Naive thymus-derived CD4-positive, alpha-beta T cell (primary cell): ENCODE data around the gene FGF18. TPM values are rescaled to one million over a fixed set of nuclear protein-coding genes. Genes with fewer than 3 reads are reported as not detected.
A peak's percentile ranks its signal among the peaks of the same experiment; 100 is the strongest.
"Not testable (repeated sequence)": the region's sequence is repeated elsewhere in the genome, so short reads cannot be mapped to it uniquely, and the experiment has no call there.

Source experiments
- ATAC-seq: fragments of 150-1000 bp; cut with Tn5 transposase; 2 replicates; pipeline ENCODE4 v1.10.0; 2021; ENCODE audit warnings: mild to moderate bottlenecking, moderate library complexity
- CTCF ChIA-PET: fragments of 350-600 bp; sonication (Branson Sonifier 250); formaldehyde crosslinking; loops from one replicate; lab custom pipeline; 2021; ENCODE audit warnings: antibody characterized with exemption; lab: Charles Lee
- POLR2A ChIA-PET: fragments of 350-600 bp; sonication (Branson Sonifier 250); formaldehyde crosslinking; loops from one replicate; lab custom pipeline; 2021; ENCODE audit warnings: antibody characterized with exemption, inconsistent platforms; lab: Charles Lee
- DNase-seq, 9 donors: peaks; one replicate each; pipeline versions ENCODE4 v3.0.0 to v3.0.0-alpha.2; 2020 to 2022; ENCODE audit warnings: mixed read lengths in 1 of 9
- H3K27ac ChIP-seq: one replicate; pipeline ENCODE4 v1.7.0; 2013; ENCODE audit warnings: mild to moderate bottlenecking, low read depth, low read length, moderate library complexity
- H3K27me3 ChIP-seq, 2 donors: one replicate each; pipeline ENCODE4 v1.7.0; 2013; ENCODE audit warnings: low read length in 2 of 2, mild to moderate bottlenecking in 2 of 2, moderate library complexity in 2 of 2; ENCODE audit not compliant: control insufficient read depth in 2 of 2, insufficient read depth in 2 of 2
- H3K36me3 ChIP-seq, 3 experiments: 1 replicate in 2 of 3; 2 replicates in 1 of 3; pipeline ENCODE4 v1.7.0; 2013; ENCODE audit warnings: low read length in 3 of 3, mild to moderate bottlenecking in 3 of 3, moderate library complexity in 1 of 3; ENCODE audit not compliant: insufficient read depth in 3 of 3, control insufficient read depth in 2 of 3
- H3K4me1 ChIP-seq, 2 donors: one replicate each; pipeline ENCODE4 v1.7.0; 2013; ENCODE audit warnings: low read length in 2 of 2, mild to moderate bottlenecking in 2 of 2, moderate library complexity in 1 of 2; ENCODE audit not compliant: control insufficient read depth in 2 of 2, insufficient read depth in 2 of 2
- H3K4me3 ChIP-seq: 2 replicates; pipeline ENCODE4 v1.7.0; 2013; ENCODE audit warnings: mild to moderate bottlenecking, low read length
- H3K9me3 ChIP-seq, 3 experiments: 1 replicate in 2 of 3; 2 replicates in 1 of 3; pipeline ENCODE4 v1.7.0; 2013; ENCODE audit warnings: low read length in 3 of 3; ENCODE audit not compliant: control insufficient read depth in 2 of 3
- H3K27ac Mint-ChIP-seq, 9 donors: one replicate each; pipeline ENCODE4 v1.8.0; 2020 to 2022; ENCODE audit warnings: mixed read lengths in 9 of 9, mild to moderate bottlenecking in 8 of 9, moderate library complexity in 5 of 9, inconsistent platforms in 2 of 9
- H3K27me3 Mint-ChIP-seq, 5 donors: one replicate each; pipeline ENCODE4 v1.8.0; 2021 to 2022; ENCODE audit warnings: mixed read lengths in 5 of 5, mild to moderate bottlenecking in 1 of 5
- H3K36me3 Mint-ChIP-seq, 5 donors: one replicate each; pipeline ENCODE4 v1.8.0; 2020 to 2022; ENCODE audit warnings: mixed read lengths in 5 of 5, mild to moderate bottlenecking in 3 of 5, inconsistent platforms in 1 of 5
- H3K4me1 Mint-ChIP-seq, 7 donors: one replicate each; pipeline ENCODE4 v1.8.0; 2020 to 2022; ENCODE audit warnings: mixed read lengths in 7 of 7, mild to moderate bottlenecking in 3 of 7, inconsistent platforms in 1 of 7
- H3K4me3 Mint-ChIP-seq, 10 donors: one replicate each; pipeline ENCODE4 v1.8.0; 2020 to 2022; ENCODE audit warnings: mild to moderate bottlenecking in 10 of 10, mixed read lengths in 10 of 10, moderate library complexity in 6 of 10, inconsistent platforms in 2 of 10
- H3K9me3 Mint-ChIP-seq, 11 donors: one replicate each; pipeline ENCODE4 v1.8.0; 2020 to 2022; ENCODE audit warnings: mixed read lengths in 11 of 11, mild to moderate bottlenecking in 4 of 11, inconsistent platforms in 1 of 11, moderate library complexity in 1 of 11
- intact Hi-C, 2 donors: fragments of 100-400 bp; cut with micrococcal nuclease; formaldehyde crosslinking; loops; one replicate each; pipeline ENCODE4 v1.15.1; 2023
- polyA plus RNA-seq, 2 donors: library from polyadenylated mRNA; unstranded; fragments of 300-500 nt; fragmentation: Illumina TruSeq; gene quantifications; one replicate each; pipeline ENCODE4 v1.2.3, GENCODE V29; 2021
- total RNA-seq, 6 experiments: library from RNA in 5 of 6; stranded (reverse) in 5 of 6; gene quantifications; 1 replicate in 5 of 6; 2 replicates in 1 of 6; pipeline ENCODE4 v1.2.3 and lab custom pipeline; 2021 to 2026

FGF18 gene
- total and polyA plus RNA-seq, 7 experiments from 2014 or later = 0.24 to 0.44 TPM; not detected in 5

DNA sequence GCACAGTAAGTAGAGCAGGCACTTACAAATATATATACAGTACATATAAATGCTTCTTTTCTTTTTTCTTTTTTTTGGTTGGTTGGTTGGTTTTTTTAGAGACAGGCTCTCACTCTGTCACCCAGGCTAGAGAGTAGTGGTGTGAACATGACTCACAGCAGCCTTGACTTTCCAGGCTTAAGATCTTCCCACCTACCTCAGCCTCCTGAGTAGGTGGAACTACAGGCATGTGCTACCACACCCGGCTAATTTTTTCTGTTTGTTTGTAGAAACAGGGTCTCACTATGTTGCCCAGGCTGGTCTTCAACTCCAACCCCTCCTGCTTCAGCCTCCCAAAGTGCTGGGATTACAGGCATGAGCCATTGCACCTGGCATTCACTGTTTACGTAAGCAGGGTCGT is 34.4 kb upstream of the FGF18 start:
- H3K27ac ChIP-seq, H3K9me3 Mint-ChIP-seq, H3K27me3 Mint-ChIP-seq, H3K36me3 ChIP-seq, ATAC-seq, H3K27me3 ChIP-seq, CTCF ChIA-PET, H3K4me3 ChIP-seq, H3K4me3 Mint-ChIP-seq, H3K9me3 ChIP-seq, POLR2A ChIA-PET, DNase-seq: not testable (repeated sequence)
- peaks cover 11 to 19% of the 10 kb centered on the region in 2 donors for H3K4me1 ChIP-seq
- Mint-ChIP-seq H3K4me1 (peaks cover 13 to 30% (median 26%) of the 10 kb centered on the region in 7 donors), H3K36me3 (peaks cover 0 to 19% (median 4%) of the 10 kb centered on the region in 5 donors), H3K27ac (peak overlapping the region in 1 of 9 donors; percentile 65)
- intact Hi-C loops = loop anchor here in 1 of 2 donors (5.0 to 10.0 kb wide), 6 partner anchors 802 to 1940 kb away; partner anchors contain the start of genes CREBRF, DUSP1, SPDL1 and STC2

DNA sequence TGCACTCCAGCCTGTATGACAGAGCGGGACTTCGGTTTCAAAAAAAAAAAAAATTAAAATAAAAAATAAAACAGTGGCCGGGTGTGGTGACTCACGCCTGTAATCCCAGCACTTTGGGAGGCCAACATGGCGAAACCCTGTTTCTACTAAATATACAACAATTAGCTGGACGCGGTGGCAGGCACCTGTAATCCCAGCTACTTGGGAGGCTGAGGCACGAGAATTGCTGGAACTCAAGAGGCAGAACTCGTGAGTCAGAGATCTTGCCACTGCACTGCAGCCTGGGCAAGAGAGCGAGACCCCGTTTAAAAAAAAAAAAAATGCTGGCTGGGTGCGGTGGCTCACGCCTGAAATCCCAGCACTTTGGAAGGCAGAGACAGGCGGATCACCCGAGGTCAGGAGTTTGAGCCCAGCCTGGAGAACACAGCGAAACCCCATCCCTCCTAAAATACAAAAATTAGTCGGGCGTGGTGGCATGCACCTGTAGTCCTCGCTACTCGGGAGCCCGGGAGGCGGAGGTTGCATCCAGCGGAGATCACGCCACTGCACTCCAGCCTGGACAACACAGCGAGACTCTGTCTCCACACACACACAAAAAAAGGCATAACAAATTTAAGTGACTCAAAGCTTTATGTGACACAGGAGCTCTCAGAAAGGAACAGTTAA is 33.3 kb upstream of the FGF18 start:
- H3K4me3 Mint-ChIP-seq = peak overlapping the region; percentile 21 to 98 (median 68)
- H3K36me3 ChIP-seq = peaks cover 0 to 3% (median 2%) of the 10 kb centered on the region in 3 experiments
- ATAC-seq (no peak), DNase-seq (no peak)
- CTCF ChIA-PET = no interaction called here
- intact Hi-C loops = loop anchor here (2.0 to 10.0 kb wide), 8 partner anchors 801 to 1939 kb away; partner anchors contain the start of genes CREBRF (in 2 of the 2), DOCK2 (in 1 of the 2), DUSP1 (in 1 of the 2) and SPDL1 (in 1 of the 2)
- POLR2A ChIA-PET = interaction anchor here (0.7 to 4.6 kb wide), 6 partner anchors 10 to 1296 kb away, joined by 3 to 27 read pairs (median 3); partner anchors contain the start of gene FBXW11
- H3K27ac Mint-ChIP-seq = peak overlapping the region in 8 of 9 donors; percentile 36 to 100 (median 80)
- peaks cover 22 to 31% of the 10 kb centered on the region in 2 donors for H3K4me1 ChIP-seq
- peaks cover 0 to 6% (median 0%) of the 10 kb centered on the region in 5 donors for H3K27me3 Mint-ChIP-seq
- no peaks in the 10 kb centered on the region for H3K9me3 ChIP-seq
- peaks cover 0 to 9% (median 0%) of the 10 kb centered on the region in 11 donors for H3K9me3 Mint-ChIP-seq
- no peaks in the 10 kb centered on the region for H3K27me3 ChIP-seq
- H3K4me3 ChIP-seq = no peak overlapping the region
- H3K36me3 Mint-ChIP-seq = peaks cover 0 to 26% (median 8%) of the 10 kb centered on the region in 5 donors
- H3K27ac ChIP-seq = no peak overlapping the region
- peaks cover 21 to 41% (median 37%) of the 10 kb centered on the region in 7 donors for H3K4me1 Mint-ChIP-seq

DNA sequence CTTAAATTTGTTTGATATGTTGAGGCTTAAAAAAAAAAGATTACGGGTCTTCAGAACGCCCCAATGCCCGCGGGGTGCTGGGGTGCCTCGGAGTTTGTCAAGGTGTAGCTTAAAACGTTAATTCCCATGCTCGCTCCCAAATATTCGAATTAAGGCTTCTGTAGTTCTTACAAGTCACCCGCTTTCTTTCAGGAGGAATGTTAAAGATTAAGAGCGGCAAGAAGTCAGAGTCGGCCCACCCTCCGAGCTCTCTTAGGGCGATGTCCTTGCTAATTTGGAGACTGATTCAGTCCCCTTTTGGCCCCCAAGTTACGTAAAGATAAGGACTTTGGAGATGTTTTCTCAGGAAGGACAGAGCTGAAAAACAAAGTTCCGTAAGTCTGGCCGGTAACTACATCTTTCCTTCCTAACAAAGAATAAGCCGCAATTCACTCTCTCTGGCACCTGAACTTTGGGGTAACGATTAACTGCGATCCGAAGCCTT is 32.5 kb upstream of the FGF18 start:
- peaks cover 0 to 11% (median 6%) of the 10 kb centered on the region in 3 experiments for H3K36me3 ChIP-seq
- H3K36me3 Mint-ChIP-seq = peaks cover 0 to 31% (median 12%) of the 10 kb centered on the region in 5 donors
- H3K27me3 ChIP-seq = no peaks in the 10 kb centered on the region
- ChIA-PET CTCF (no interaction called here), POLR2A (interaction anchor here (0.7 to 4.6 kb wide), 6 partner anchors 9 to 1803 kb away, joined by 3 to 27 read pairs (median 4); partner anchors contain the start of genes FBXW11 and SPDL1)
- intact Hi-C loops = loop anchor here (1.0 to 10.0 kb wide), 16 partner anchors 619 to 1938 kb away; partner anchors contain the start of genes CREBRF (in 2 of the 2), STK10 (in 2 of the 2), BNIP1 (in 1 of the 2) and DOCK2 (in 1 of the 2)
- H3K4me3 Mint-ChIP-seq = peak overlapping the region; percentile 92 to 99 (median 98)
- peaks cover 0 to 9% (median 0%) of the 10 kb centered on the region in 11 donors for H3K9me3 Mint-ChIP-seq
- H3K27ac Mint-ChIP-seq = peak overlapping the region; percentile 96 to 100 (median 98)
- H3K9me3 ChIP-seq = no peaks in the 10 kb centered on the region
- peak overlapping the region; percentile 88 for H3K27ac ChIP-seq
- ATAC-seq (no peak), DNase-seq (no peak)
- H3K4me1 Mint-ChIP-seq = peaks cover 24 to 47% (median 45%) of the 10 kb centered on the region in 7 donors
- H3K27me3 Mint-ChIP-seq = peaks cover 0 to 6% (median 0%) of the 10 kb centered on the region in 5 donors
- peak overlapping the region; percentile 91 for H3K4me3 ChIP-seq
- peaks cover 27 to 38% of the 10 kb centered on the region in 2 donors for H3K4me1 ChIP-seq

DNA sequence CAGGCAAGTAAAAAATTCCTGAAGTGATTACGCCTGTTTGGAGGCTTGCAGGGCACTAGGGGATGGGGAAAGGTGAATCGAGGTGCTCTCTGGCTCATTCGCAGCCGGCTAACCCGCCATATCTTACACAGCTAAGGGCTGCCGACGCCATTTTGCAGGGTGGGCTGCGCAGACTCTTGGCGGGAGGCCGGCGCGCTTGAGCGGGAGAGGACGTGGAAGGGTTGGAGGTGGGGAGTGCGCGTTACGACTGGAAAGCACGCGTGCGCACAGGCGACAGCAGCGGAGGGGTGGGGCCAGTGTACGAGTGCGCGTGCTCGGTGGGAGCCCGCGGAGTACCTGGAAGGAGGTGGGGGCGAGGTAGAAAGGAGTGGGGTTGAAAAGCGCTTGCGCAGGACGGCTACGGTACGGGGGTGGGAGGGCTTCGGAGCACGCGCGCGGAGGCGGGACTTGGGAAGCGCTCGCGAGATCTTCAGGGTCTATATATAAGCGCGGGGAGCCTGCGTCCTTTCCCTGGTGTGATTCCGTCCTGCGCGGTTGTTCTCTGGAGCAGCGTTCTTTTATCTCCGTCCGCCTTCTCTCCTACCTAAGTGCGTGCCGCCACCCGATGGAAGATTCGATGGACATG is 32.0 kb upstream of the FGF18 start, which contains the start of gene NPM1:
Gene NPM1 (plus strand): TSS at position 505 of the 625 bp plus-strand sequence. CDS start 100 bp downstream, at position 605.
- Histone ChIP-seq H3K4me1 (peaks cover 31 to 40% of the 10 kb centered on the region in 2 donors), H3K27ac (peak within 1 kb of the TSS; percentile 88), H3K4me3 (peak within 1 kb of the TSS; percentile 91), H3K36me3 (peaks cover under 1 to 15% (median 6%) of the 10 kb centered on the region in 3 experiments), H3K27me3 (no peaks in the 10 kb centered on the region), H3K9me3 (no peaks in the 10 kb centered on the region)
- H3K4me3 Mint-ChIP-seq = peak within 1 kb of the TSS; percentile 92 to 99 (median 98)
- peaks cover 25 to 52% (median 49%) of the 10 kb centered on the region in 7 donors for H3K4me1 Mint-ChIP-seq
- ATAC-seq (peak; percentile 93), DNase-seq (peak; percentile 90 to 99 (median 98))
- peaks cover 0 to 31% (median 17%) of the 10 kb centered on the region in 5 donors for H3K36me3 Mint-ChIP-seq
- peaks cover 0 to 6% (median 0%) of the 10 kb centered on the region in 5 donors for H3K27me3 Mint-ChIP-seq
- ChIA-PET POLR2A (interaction anchor here (1.0 to 4.6 kb wide), 8 partner anchors 9 to 1804 kb away, joined by 3 to 27 read pairs (median 4); partner anchors contain the start of genes FBXW11 and SPDL1), CTCF (interaction anchor here (0.9 kb wide), 1 partner anchor 786 kb away, joined by 3 read pairs; no protein-coding TSS in a partner anchor)
- peak within 1 kb of the TSS; percentile 96 to 100 (median 98) for H3K27ac Mint-ChIP-seq
- H3K9me3 Mint-ChIP-seq = peaks cover 0 to 9% (median 0%) of the 10 kb centered on the region in 11 donors
- intact Hi-C loops = loop anchor here (1.0 to 10.0 kb wide), 16 partner anchors 619 to 1937 kb away; partner anchors contain the start of genes CREBRF (in 2 of the 2), STK10 (in 2 of the 2), BNIP1 (in 1 of the 2) and DOCK2 (in 1 of the 2)

- ATAC-seq = peak; percentile 33
- intact Hi-C loops = loop anchor here (1.0 to 10.0 kb wide), 17 partner anchors 618 to 1937 kb away; partner anchors contain the start of genes CREBRF (in 2 of the 2), RPL26L1 (in 2 of the 2), STK10 (in 2 of the 2) and BNIP1 (in 1 of the 2)
- DNase-seq = peak; percentile 60 to 86 (median 78)
- Mint-ChIP-seq H3K4me3 (peak overlapping the region; percentile 92 to 99 (median 98)), H3K9me3 (peaks cover 0 to 9% (median 0%) of the 10 kb centered on the region in 11 donors), H3K4me1 (peaks cover 32 to 60% (median 56%) of the 10 kb centered on the region in 7 donors), H3K27me3 (peaks cover 0 to 6% (median 0%) of the 10 kb centered on the region in 5 donors), H3K36me3 (peaks cover 0 to 38% (median 24%) of the 10 kb centered on the region in 5 donors), H3K27ac (peak overlapping the region; percentile 96 to 100 (median 98))
- POLR2A ChIA-PET = interaction anchor here (1.0 to 4.6 kb wide), 9 partner anchors 8 to 1805 kb away, joined by 3 to 27 read pairs (median 4); partner anchors contain the start of genes FBXW11 and SPDL1
- H3K27ac ChIP-seq = peak overlapping the region; percentile 88
- peak overlapping the region; percentile 91 for H3K4me3 ChIP-seq
- no peaks in the 10 kb centered on the region for H3K9me3 ChIP-seq
- H3K27me3 ChIP-seq = no peaks in the 10 kb centered on the region
- peaks cover 6 to 23% (median 7%) of the 10 kb centered on the region in 3 experiments for H3K36me3 ChIP-seq
- CTCF ChIA-PET = interaction anchor here (0.9 kb wide), 1 partner anchor 786 kb away, joined by 3 read pairs; no protein-coding TSS in a partner anchor
- H3K4me1 ChIP-seq = peaks cover 31 to 40% of the 10 kb centered on the region in 2 donors
Measured at GRCh38 chr5:171387970-171388815, 31.3 kb upstream of the FGF18 start.
